Mesenchymal stem cell (in vitro differentiated cells and primary cell): ENCODE measurements around the gene DPEP3.

Experiments
- DNase-seq: peaks from one replicate; pipeline ENCODE4 v3.0.0-alpha.2; 2013
- H2AFZ ChIP-seq: one replicate; pipeline ENCODE4 v1.6.1; 2013; ENCODE audit warnings: low read depth, mild to moderate bottlenecking, control low read depth, inconsistent platforms, low read length, moderate library complexity
- H2AK5ac ChIP-seq: 2 replicates; pipeline ENCODE4 v1.6.1; 2013; ENCODE audit warnings: low read length, moderate library complexity, mild to moderate bottlenecking, inconsistent platforms; ENCODE audit not compliant: severe bottlenecking
- H2BK120ac ChIP-seq: one replicate; pipeline ENCODE4 v1.6.1; 2013; ENCODE audit warnings: low read depth, mild to moderate bottlenecking, inconsistent platforms, low read length, moderate library complexity
- H2BK12ac ChIP-seq, 2 experiments: one replicate each; pipeline ENCODE4 v1.6.1; 2013; ENCODE audit warnings: inconsistent platforms in 2 of 2, low read length in 2 of 2, mild to moderate bottlenecking in 2 of 2, moderate library complexity in 2 of 2, control low read depth in 1 of 2
- H2BK15ac ChIP-seq: one replicate; pipeline ENCODE4 v1.6.1; 2013; ENCODE audit warnings: mild to moderate bottlenecking, low read depth, inconsistent platforms; ENCODE audit not compliant: poor library complexity, severe bottlenecking
- H2BK5ac ChIP-seq: 2 replicates; pipeline ENCODE4 v1.6.1; 2013; ENCODE audit warnings: low read depth, mild to moderate bottlenecking, low read length, control low read depth, inconsistent platforms; ENCODE audit not compliant: poor library complexity, severe bottlenecking
- H3K14ac ChIP-seq, 2 experiments: one replicate each; pipeline ENCODE4 v1.6.1; 2013; ENCODE audit warnings: inconsistent platforms in 2 of 2, low read length in 2 of 2, control low read depth in 1 of 2, mild to moderate bottlenecking in 1 of 2, moderate library complexity in 1 of 2
- H3K18ac ChIP-seq, 2 experiments: one replicate each; pipeline ENCODE4 v1.6.1; 2013; ENCODE audit warnings: inconsistent platforms in 2 of 2, low read length in 2 of 2, control low read depth in 1 of 2, low read depth in 1 of 2, mild to moderate bottlenecking in 1 of 2
- H3K23ac ChIP-seq, 2 experiments: one replicate each; pipeline ENCODE4 v1.6.1; 2013; ENCODE audit warnings: inconsistent platforms in 2 of 2, low read length in 2 of 2, mild to moderate bottlenecking in 2 of 2, moderate library complexity in 2 of 2, control low read depth in 1 of 2
- H3K27ac ChIP-seq: 2 replicates; pipeline ENCODE4 v1.5.1; 2013; ENCODE audit warnings: mild to moderate bottlenecking, moderate library complexity, low read length, control low read depth, inconsistent platforms; ENCODE audit not compliant: poor library complexity, severe bottlenecking
- H3K27me3 ChIP-seq, 2 experiments: 2 replicates each; pipeline versions ENCODE4 v1.6.1 to v1.7.0; 2013; ENCODE audit warnings: low read length in 2 of 2, mild to moderate bottlenecking in 2 of 2, moderate library complexity in 2 of 2, control low read depth in 1 of 2, inconsistent platforms in 1 of 2; ENCODE audit not compliant: control insufficient read depth in 1 of 2, insufficient read depth in 1 of 2
- H3K36me3 ChIP-seq, 2 experiments: 2 replicates each; pipeline versions ENCODE4 v1.6.1 to v1.7.0; 2013; ENCODE audit warnings: low read length in 2 of 2, control low read depth in 1 of 2, inconsistent platforms in 1 of 2, low read depth in 1 of 2, mild to moderate bottlenecking in 1 of 2; ENCODE audit not compliant: insufficient read depth in 2 of 2, control insufficient read depth in 1 of 2
- H3K4ac ChIP-seq, 2 experiments: one replicate each; pipeline ENCODE4 v1.6.1; 2013; ENCODE audit warnings: inconsistent platforms in 2 of 2, low read length in 2 of 2, mild to moderate bottlenecking in 2 of 2, moderate library complexity in 2 of 2, control low read depth in 1 of 2, low read depth in 1 of 2
- H3K4me1 ChIP-seq: 2 replicates; pipeline ENCODE4 v1.6.1; 2013; ENCODE audit warnings: low read depth, low read length, control low read depth; ENCODE audit not compliant: control insufficient read depth, insufficient read depth
- H3K4me2 ChIP-seq: 2 replicates; pipeline ENCODE4 v1.6.1; 2013; ENCODE audit warnings: low read length, mild to moderate bottlenecking, inconsistent platforms; ENCODE audit not compliant: poor library complexity, severe bottlenecking
- H3K4me3 ChIP-seq, 2 experiments: 2 replicates each; pipeline versions ENCODE4 v1.5.1 to v1.7.0; 2013; ENCODE audit warnings: low read length in 2 of 2, mild to moderate bottlenecking in 2 of 2, control low read depth in 1 of 2, low read depth in 1 of 2; ENCODE audit not compliant: insufficient read depth in 1 of 2
- H3K79me1 ChIP-seq: replicated peaks from 2 replicates; pipeline ENCODE4 v1.6.1; 2013; ENCODE audit warnings: mild to moderate bottlenecking, control low read depth, low read length, inconsistent platforms; ENCODE audit not compliant: poor library complexity, severe bottlenecking
- H3K9ac ChIP-seq: 2 replicates; pipeline ENCODE4 v1.7.0; 2013; ENCODE audit warnings: mild to moderate bottlenecking, low read length, moderate library complexity
- H3K9me3 ChIP-seq: 2 replicates; pipeline ENCODE4 v1.7.0; 2013; ENCODE audit warnings: mild to moderate bottlenecking, low read length; ENCODE audit not compliant: control insufficient read depth
- H4K8ac ChIP-seq: one replicate; pipeline ENCODE4 v1.6.1; 2013; ENCODE audit warnings: inconsistent platforms, mild to moderate bottlenecking, low read length, moderate library complexity
- H4K91ac ChIP-seq: one replicate; pipeline ENCODE4 v1.6.1; 2013; ENCODE audit warnings: mild to moderate bottlenecking, low read length, inconsistent platforms
- WGBS: methylation state at CpG from one replicate; pipeline ENCODE4 v1.1.7; 2013; ENCODE audit warnings: mixed read lengths; 5-methylcytosine and 5-hydroxymethylcytosine counted together

DPEP3 gene

DNA sequence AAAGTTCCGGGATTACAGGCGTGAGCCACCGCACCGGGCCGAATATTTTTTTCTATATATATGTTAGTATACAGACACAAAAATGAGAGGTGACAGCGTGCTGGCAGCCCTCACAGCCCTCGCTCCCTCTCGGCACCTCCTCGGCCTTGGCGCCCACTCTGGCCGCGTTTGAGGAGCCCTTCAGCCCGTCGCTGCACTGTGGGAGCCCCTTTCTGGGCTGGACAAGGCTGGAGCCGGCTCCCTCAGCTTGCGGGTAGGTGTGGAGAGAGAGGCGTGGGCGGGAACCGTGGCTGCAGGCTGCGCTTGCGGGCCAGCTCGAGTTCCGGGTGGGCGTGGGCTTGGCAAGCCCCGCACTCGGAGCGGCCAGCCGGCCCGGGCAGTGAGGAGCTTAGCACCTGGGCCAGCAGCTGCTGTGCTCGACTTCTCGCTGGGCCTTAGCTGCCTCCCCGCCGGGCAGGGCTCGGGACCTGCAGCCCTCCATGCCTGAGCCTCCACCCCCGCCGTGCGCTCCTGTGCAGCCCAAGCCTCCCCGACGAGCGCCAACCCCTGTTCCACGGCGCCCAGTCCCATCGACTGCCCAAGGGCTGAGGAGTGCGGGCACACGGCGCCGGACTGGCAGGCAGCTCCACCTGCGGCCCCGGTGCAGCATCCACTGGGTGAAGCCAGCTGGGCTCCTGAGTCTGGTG lies 1.9 kb upstream of the DPEP3 start:
- no peak overlapping the region for H2AK5ac ChIP-seq
- H3K4me2 ChIP-seq: no peak overlapping the region
- no peaks in the 10 kb centered on the region for H3K79me1 ChIP-seq
- H2BK12ac ChIP-seq: no peak overlapping the region
- DNase-seq: no peak
- H2AFZ ChIP-seq: no peak overlapping the region
- no peaks in the 10 kb centered on the region for H3K36me3 ChIP-seq
- no peak overlapping the region for H4K8ac ChIP-seq
- no peak overlapping the region for H4K91ac ChIP-seq
- no peak overlapping the region for H3K18ac ChIP-seq
- H3K4me3 ChIP-seq: no peak overlapping the region
- H3K14ac ChIP-seq: no peak overlapping the region
- peaks cover 16 to 28% of the 10 kb centered on the region in 2 experiments for H3K27me3 ChIP-seq
- H2BK15ac ChIP-seq: no peak overlapping the region
- H3K27ac ChIP-seq: no peak overlapping the region
- no peak overlapping the region for H3K9ac ChIP-seq
- no peak overlapping the region for H3K4ac ChIP-seq
- H3K23ac ChIP-seq: no peak overlapping the region
- H2BK120ac ChIP-seq: no peak overlapping the region
- H3K9me3 ChIP-seq: no peaks in the 10 kb centered on the region
- WGBS: 94% methylated on average over 38 of the region's 49 CpGs
- no peak overlapping the region for H2BK5ac ChIP-seq
- peaks cover 1% of the 10 kb centered on the region for H3K4me1 ChIP-seq

DNA sequence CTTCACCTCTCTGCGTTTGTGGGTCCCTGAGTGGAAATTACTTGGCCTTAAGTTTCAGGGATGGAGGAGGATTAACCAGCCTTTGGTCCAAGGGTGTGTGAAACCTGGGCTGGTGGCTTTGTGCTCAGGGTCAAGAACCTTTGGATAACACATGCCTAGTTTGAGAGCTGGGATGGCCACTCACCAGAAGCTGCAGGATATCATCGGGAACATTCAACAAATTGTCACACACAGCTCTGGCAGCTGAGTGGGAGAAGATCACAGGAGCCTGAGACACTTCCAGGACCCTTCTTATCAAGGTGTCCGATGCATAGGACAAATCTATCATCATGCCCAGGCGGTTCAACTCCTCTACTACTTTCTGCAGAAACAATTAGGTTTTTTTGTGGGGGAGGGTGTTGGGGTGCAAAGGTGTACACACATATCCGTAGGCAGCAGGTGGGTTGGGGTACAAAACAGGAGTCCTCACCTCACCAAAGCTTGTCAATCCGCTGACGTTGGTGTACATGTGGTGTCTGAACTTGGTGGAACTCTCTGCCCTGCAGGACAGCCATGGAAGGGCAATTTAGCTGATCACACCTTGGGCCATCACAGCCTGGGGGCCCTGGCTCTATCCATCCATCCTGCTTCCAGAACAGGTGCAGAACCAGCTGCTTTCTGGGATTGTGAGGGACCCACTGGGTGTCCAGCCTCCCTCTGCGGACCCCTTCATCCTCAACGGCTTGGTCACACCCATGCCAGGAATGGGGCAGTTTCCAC lies 2.7 kb downstream of the DPEP3 start:
- no peak overlapping the region for H3K18ac ChIP-seq
- no peak overlapping the region for H3K4ac ChIP-seq
- H3K79me1 ChIP-seq: no peaks in the 10 kb centered on the region
- H3K9ac ChIP-seq: no peak overlapping the region
- H4K91ac ChIP-seq: no peak overlapping the region
- H3K14ac ChIP-seq: no peak overlapping the region
- H3K4me3 ChIP-seq: no peak overlapping the region
- no peak overlapping the region for H3K23ac ChIP-seq
- H3K27me3 ChIP-seq: peaks cover 32 to 47% of the 10 kb centered on the region in 2 experiments
- 92% methylated on average over 7 of the region's 9 CpGs for WGBS
- no peak overlapping the region for H2BK120ac ChIP-seq
- no peaks in the 10 kb centered on the region for H3K36me3 ChIP-seq
- no peaks in the 10 kb centered on the region for H3K4me1 ChIP-seq
- no peak overlapping the region for H2BK5ac ChIP-seq
- H2AK5ac ChIP-seq: no peak overlapping the region
- no peak overlapping the region for H2AFZ ChIP-seq
- H4K8ac ChIP-seq: no peak overlapping the region
- no peak overlapping the region for H3K27ac ChIP-seq
- DNase-seq: no peak
- no peak overlapping the region for H2BK12ac ChIP-seq
- H3K4me2 ChIP-seq: no peak overlapping the region
- H3K9me3 ChIP-seq: no peaks in the 10 kb centered on the region
- H2BK15ac ChIP-seq: no peak overlapping the region

DNA sequence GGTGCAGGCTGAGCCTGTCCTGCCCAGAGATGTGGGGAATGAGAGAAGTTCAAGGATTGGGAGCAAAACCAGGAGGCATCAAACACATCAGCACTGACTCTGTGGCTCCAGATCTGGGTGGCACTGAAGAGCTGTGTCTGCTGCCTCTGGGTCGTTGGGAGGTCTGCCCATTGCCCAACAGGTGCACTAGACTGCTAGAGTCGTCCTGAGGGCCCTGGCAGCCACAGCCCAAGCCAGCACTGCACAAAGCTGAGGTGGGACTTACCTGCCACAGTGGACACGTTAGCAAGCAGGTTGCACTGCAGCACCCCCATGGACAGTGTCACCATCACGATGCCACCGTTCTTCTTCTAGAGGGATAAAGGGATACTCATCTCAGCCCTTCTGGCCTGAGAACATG lies 3.3 kb downstream of the DPEP3 start:
- no peaks in the 10 kb centered on the region for H3K36me3 ChIP-seq
- H3K27ac ChIP-seq: no peak overlapping the region
- H3K4me2 ChIP-seq: no peak overlapping the region
- H2BK5ac ChIP-seq: no peak overlapping the region
- H3K14ac ChIP-seq: no peak overlapping the region
- H3K18ac ChIP-seq: no peak overlapping the region
- H3K9me3 ChIP-seq: no peaks in the 10 kb centered on the region
- H3K4me1 ChIP-seq: no peaks in the 10 kb centered on the region
- no peak overlapping the region for H2BK120ac ChIP-seq
- H3K79me1 ChIP-seq: no peaks in the 10 kb centered on the region
- no peak overlapping the region for H3K4ac ChIP-seq
- H3K23ac ChIP-seq: no peak overlapping the region
- 67% methylated on average over 5 of the region's 5 CpGs for WGBS
- peaks cover 32 to 47% of the 10 kb centered on the region in 2 experiments for H3K27me3 ChIP-seq
- H2BK15ac ChIP-seq: no peak overlapping the region
- H3K4me3 ChIP-seq: no peak overlapping the region
- H2AFZ ChIP-seq: no peak overlapping the region
- H2AK5ac ChIP-seq: no peak overlapping the region
- H4K8ac ChIP-seq: no peak overlapping the region
- H3K9ac ChIP-seq: no peak overlapping the region
- H2BK12ac ChIP-seq: no peak overlapping the region
- no peak for DNase-seq
- H4K91ac ChIP-seq: no peak overlapping the region

GRCh38 chr16:67976205-67976604 lies 4.1 kb downstream of the DPEP3 start:
- Histone ChIP-seq H3K9ac (no peak overlapping the region), H2BK120ac (no peak overlapping the region), H3K4me3 (no peak overlapping the region), H3K4me1 (no peaks in the 10 kb centered on the region), H3K79me1 (no peaks in the 10 kb centered on the region), H3K9me3 (no peaks in the 10 kb centered on the region), H3K18ac (no peak overlapping the region), H2AFZ (no peak overlapping the region), H3K4me2 (no peak overlapping the region), H2AK5ac (no peak overlapping the region), H2BK5ac (no peak overlapping the region), H4K8ac (no peak overlapping the region), H3K14ac (no peak overlapping the region), H2BK12ac (no peak overlapping the region), H4K91ac (no peak overlapping the region), H3K23ac (no peak overlapping the region), H3K36me3 (no peaks in the 10 kb centered on the region), H3K4ac (no peak overlapping the region), H3K27me3 (peaks cover 32 to 47% of the 10 kb centered on the region in 2 experiments), H2BK15ac (no peak overlapping the region), H3K27ac (no peak overlapping the region)
- DNase-seq: no peak
- 98% methylated on average over 2 of the region's 2 CpGs for WGBS
